Adrenal gland (tissue), 12 donors: ENCODE measurements around the gene PTGIR. TPM values are rescaled to one million over a fixed set of nuclear protein-coding genes. Genes with fewer than 3 reads are reported as not detected.

Source experiments
- DNase-seq, 7 donors: peaks; one replicate each; pipeline ENCODE4 v3.0.0-alpha.2; 2019 to 2020
- H3K27ac ChIP-seq, 5 donors: fragments of 200-600 bp; sonication (generic) in 4 of 5; 1 replicate in 3 of 5; 2 replicates in 2 of 5; pipeline versions ENCODE4 v1.5.1 to v1.8.0; 2016 to 2020; ENCODE audit warnings: mild to moderate bottlenecking in 1 of 5
- H3K27me3 ChIP-seq: fragments of 200-600 bp; 2 replicates; pipeline ENCODE4 v1.8.0; 2021
- H3K36me3 ChIP-seq, 2 donors: fragments of 200-600 bp; replicated peaks in 1 of 2; 1 replicate in 1 of 2; 2 replicates in 1 of 2; pipeline versions ENCODE4 v1.5.1 to v1.8.0; 2018 to 2022
- H3K4me1 ChIP-seq, 2 donors: fragments of 200-600 bp; replicated peaks in 1 of 2; 1 replicate in 1 of 2; 2 replicates in 1 of 2; pipeline versions ENCODE4 v1.5.1 to v1.8.0; 2018 to 2021
- H3K4me3 ChIP-seq, 4 donors: fragments of 200-600 bp; sonication (generic) in 3 of 4; one replicate each; pipeline ENCODE4 v1.5.1; 2016 to 2018
- H3K9me3 ChIP-seq, 3 donors: fragments of 200-600 bp; sonication (generic) in 1 of 3; replicated peaks in 1 of 3; 1 replicate in 2 of 3; 2 replicates in 1 of 3; pipeline versions ENCODE4 v1.5.1 to v1.8.0; 2016 to 2021
- CTCF ChIP-seq, 6 experiments: fragments of 450-650 bp in 4 of 6; fragments of 200-600 bp in 2 of 6; sonication (generic) in 1 of 6; IDR thresholded peaks; 1 replicate in 5 of 6; 2 replicates in 1 of 6; pipeline versions ENCODE4 v1.5.1 to v1.8.0; 2016 to 2021; ENCODE audit warnings: antibody characterized with exemption in 6 of 6, mild to moderate bottlenecking in 2 of 6, moderate library complexity in 1 of 6
- POLR2A ChIP-seq, 2 donors: fragments of 450-650 bp; IDR thresholded peaks; one replicate each; pipeline ENCODE4 v1.6.1; 2017; ENCODE audit warnings: antibody characterized with exemption in 2 of 2, mild to moderate bottlenecking in 2 of 2, moderate library complexity in 1 of 2
- whole genome bisulfite sequencing, 4 donors: extraction: QIAGEN DNeasy Blood & Tissue Kit in 2 of 4; methylation state at CpG; one replicate each; pipeline versions ENCODE4 v1.1.5 to v1.1.7; 2013 to 2017; 5-methylcytosine and 5-hydroxymethylcytosine counted together
- intact Hi-C, 2 donors: fragments of 100-400 bp; cut with DNase I; formaldehyde crosslinking; loops; one replicate each; pipeline versions ENCODE4 v1.14.1 to v1.15.0; 2022 to 2023
- polyA plus RNA-seq, 3 donors: library from polyadenylated mRNA; stranded (reverse); fragments of 200-250 nt in 2 of 3; fragments of 350-450 nt in 1 of 3; fragmentation: Illumina TruSeq in 1 of 3; extraction: RNeasy Lipid Tissue Mini Kit (QIAGEN cat#74804) in 1 of 3; gene quantifications; one replicate each; pipeline ENCODE4 v1.2.3, GENCODE V29; 2013 to 2014
- total RNA-seq, 9 donors: library from RNA; depleted of rRNA in 4 of 9; stranded (reverse); fragments of >200 nt in 4 of 9; fragments of 120-200 nt in 1 of 9; fragmentation: NEBNext Ultra II Directional in 1 of 9; extraction: Animal tissue kit (Norgen Biotek cat#: 25700) in 1 of 9; gene quantifications; one replicate each; pipeline versions ENCODE4 v1.1.0 to v1.2.4, GENCODE V29; 2013 to 2023
- donor health status: healthy with polysubstance abuse.
- donor health status: Bipolar disorder and iron deficiency.
- donor health status: DM: yes; HTN: yes; CAD: no.
- donor health status: DM: no; HTN: no; CAD: no.
- donor health status: DM: no; HTN: no; CAD: no.
- donor health status: DM: yes; HTN: yes; CAD: no.

The PTGIR gene
- total and polyA plus RNA-seq, 12 donors, result 0.94 to 24.8 (median 9.8) TPM

GRCh38 chr19:46598372-46598917 is 26.4 kb downstream of the PTGIR start:
- TF ChIP-seq POLR2A (IDR thresholded peaks at IDR 0.05) (no peak), CTCF (IDR thresholded peaks at IDR 0.05) (no peak)

DNA sequence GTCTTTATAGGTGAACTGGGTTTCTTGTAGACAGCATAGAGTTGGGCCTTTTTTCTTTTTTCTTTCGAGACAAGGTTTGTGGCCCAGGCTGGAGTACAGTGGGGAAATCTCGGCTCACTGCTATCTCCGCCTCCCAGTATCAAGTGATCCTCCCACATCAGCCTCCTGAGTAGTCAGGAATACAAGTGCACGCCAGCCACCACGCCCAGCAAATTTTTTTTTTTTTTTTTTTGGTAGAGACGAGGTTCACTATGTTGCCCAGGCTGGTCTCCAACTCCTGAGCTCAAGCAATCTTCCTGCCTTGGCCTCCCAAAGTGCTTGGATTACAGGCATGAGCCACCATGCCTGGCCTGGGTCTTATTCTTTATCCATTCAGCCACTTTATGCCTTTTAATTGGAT is 28.9 kb downstream of the PTGIR start:
- Histone ChIP-seq H3K27me3 (no peaks in the 10 kb centered on the region), H3K27ac (no peak overlapping the region), H3K9me3 (no peaks in the 10 kb centered on the region), H3K4me1 (no peaks in the 10 kb centered on the region), H3K36me3 (no peaks in the 10 kb centered on the region), H3K4me3 (no peak overlapping the region)
- TF ChIP-seq POLR2A (IDR thresholded peaks at IDR 0.05) (no peak), CTCF (IDR thresholded peaks at IDR 0.05) (no peak)
- WGBS, 4 donors, result 81 to 98% (median 91%) methylated on average over 6 of the region's 6 CpGs
- intact Hi-C loops, result no loop called here
- peak in 1 of 7 donors; percentile 4 for DNase-seq

More at GRCh38 chr19:46598372-46598917, 26.4 kb downstream of the PTGIR start:
- Histone ChIP-seq H3K36me3 (no peaks in the 10 kb centered on the region), H3K27me3 (no peaks in the 10 kb centered on the region), H3K27ac (no peak overlapping the region), H3K9me3 (no peaks in the 10 kb centered on the region), H3K4me1 (peaks cover 12 to 14% of the 10 kb centered on the region in 2 donors), H3K4me3 (no peak overlapping the region)
- 94 to 97% (median 95%) methylated on average over 4 of the region's 4 CpGs for WGBS, 4 donors
- intact Hi-C loops, result no loop called here
- no peak for DNase-seq

DNA sequence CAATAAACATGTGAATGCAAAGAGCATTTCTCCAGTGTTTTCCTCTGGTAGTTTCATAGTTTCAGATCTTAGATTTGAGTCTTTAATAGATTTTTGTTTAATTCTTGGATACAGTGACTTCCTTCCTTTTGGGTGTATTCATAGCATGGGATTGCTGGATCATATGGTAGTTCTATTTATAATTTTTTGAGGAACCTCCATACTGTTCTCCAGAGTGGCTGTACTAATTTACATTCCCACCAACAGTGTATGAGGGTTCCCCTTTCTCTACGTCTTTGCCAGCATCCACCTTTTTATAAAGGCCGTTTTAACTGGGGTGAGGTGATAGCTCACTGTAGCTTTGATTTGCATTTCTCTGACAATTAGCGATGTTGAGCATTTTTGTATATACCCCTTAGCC is 33.0 kb downstream of the PTGIR start:
- Histone ChIP-seq H3K4me3 (no peak overlapping the region), H3K4me1 (no peaks in the 10 kb centered on the region), H3K27ac (no peak overlapping the region), H3K36me3 (no peaks in the 10 kb centered on the region), H3K9me3 (no peaks in the 10 kb centered on the region), H3K27me3 (no peaks in the 10 kb centered on the region)
- no peak for DNase-seq
- no peak for TF ChIP-seq CTCF (IDR thresholded peaks at IDR 0.05)
- TF ChIP-seq POLR2A (IDR thresholded peaks at IDR 0.05), result no peak
- intact Hi-C loops, result no loop called here
- WGBS, 4 donors, result 79 to 84% (median 82%) methylated on average over 3 of the region's 3 CpGs

GRCh38 chr19:46591254-46591653 is 33.6 kb downstream of the PTGIR start:
- Histone ChIP-seq H3K9me3 (no peaks in the 10 kb centered on the region), H3K27ac (no peak overlapping the region), H3K36me3 (no peaks in the 10 kb centered on the region), H3K4me1 (no peaks in the 10 kb centered on the region), H3K27me3 (no peaks in the 10 kb centered on the region), H3K4me3 (no peak overlapping the region)
- WGBS, 4 donors, result 93 to 98% (median 96%) methylated on average over 4 of the region's 4 CpGs
- no peak for DNase-seq
- intact Hi-C loops, result no loop called here
- TF ChIP-seq CTCF (IDR thresholded peaks at IDR 0.05) (no peak), POLR2A (IDR thresholded peaks at IDR 0.05) (no peak)
